RWPE2 (cell line): ENCODE data around the gene SH3PXD2A.

ENCODE experiments used
- ATAC-seq: fragments of 200-7000 bp; cut with Tn5 transposase; 3 replicates; pipeline ENCODE4 v1.9.1; 2021; ENCODE audit warnings: low read depth
- DNase-seq: peaks from one replicate; pipeline ENCODE4 v3.0.0-alpha.2; 2020; ENCODE audit warnings: low spot score
- H3K27ac ChIP-seq: fragments of 450-650 bp; 2 replicates; pipeline ENCODE4 v1.5.1; 2017; ENCODE audit warnings: mild to moderate bottlenecking; ENCODE audit not compliant: poor library complexity, severe bottlenecking
- H3K27me3 ChIP-seq: fragments of 250-450 bp; sonication (Bioruptor Pico); 2 replicates; pipeline ENCODE4 v1.5.1; 2021; ENCODE audit warnings: mild to moderate bottlenecking, moderate library complexity; ENCODE audit not compliant: insufficient read depth, poor library complexity, severe bottlenecking
- H3K36me3 ChIP-seq: fragments of 250-450 bp; sonication (Bioruptor Pico); 2 replicates; pipeline ENCODE4 v1.5.1; 2020; ENCODE audit warnings: low read depth, mild to moderate bottlenecking, moderate library complexity
- H3K4me1 ChIP-seq: fragments of 250-450 bp; sonication (Bioruptor Pico); 2 replicates; pipeline ENCODE4 v1.5.1; 2021; ENCODE audit warnings: mild to moderate bottlenecking, moderate library complexity; ENCODE audit not compliant: insufficient read depth, poor library complexity, severe bottlenecking
- H3K4me3 ChIP-seq: fragments of 250-450 bp; sonication (Bioruptor Pico); 2 replicates; pipeline ENCODE4 v1.5.1; 2021; ENCODE audit warnings: mild to moderate bottlenecking, moderate library complexity; ENCODE audit not compliant: severe bottlenecking
- H3K9me3 ChIP-seq: fragments of 250-450 bp; sonication (Bioruptor Pico); 2 replicates; pipeline ENCODE4 v1.5.1; 2021; ENCODE audit warnings: mild to moderate bottlenecking, moderate library complexity; ENCODE audit not compliant: severe bottlenecking
- CTCF ChIP-seq: fragments of 450-650 bp; IDR thresholded peaks from one replicate; pipeline ENCODE4 v1.5.1; 2017; ENCODE audit warnings: mild to moderate bottlenecking, moderate library complexity; ENCODE audit not compliant: poor library complexity, severe bottlenecking

SH3PXD2A gene

GRCh38 chr10:103652599-103653281, 202.6 kb downstream of the SH3PXD2A start:
- DNase-seq (no peak), ATAC-seq (no peak)
- Histone ChIP-seq H3K9me3 (no peaks in the 10 kb centered on the region), H3K4me3 (no peak overlapping the region), H3K36me3 (peaks cover 13% of the 10 kb centered on the region; the same call in 1 of the 2 replicates), H3K4me1 (peaks cover 13% of the 10 kb centered on the region), H3K27me3 (no peaks in the 10 kb centered on the region), H3K27ac (no peak overlapping the region)
- no peak for TF ChIP-seq CTCF

- peaks cover 13% of the 10 kb centered on the region for H3K4me1 ChIP-seq
- H3K27ac ChIP-seq, result no peak overlapping the region
- DNase-seq (no peak), ATAC-seq (no peak)
- TF ChIP-seq CTCF, result no peak
- H3K36me3 ChIP-seq, result peaks cover 8% of the 10 kb centered on the region; the same call in 1 of the 2 replicates
- no peak overlapping the region for H3K4me3 ChIP-seq
- no peaks in the 10 kb centered on the region for H3K27me3 ChIP-seq
- no peaks in the 10 kb centered on the region for H3K9me3 ChIP-seq
These were observed 203.4 kb downstream of the SH3PXD2A start for GRCh38 chr10:103651783-103652476.

- ATAC-seq (no peak), DNase-seq (no peak)
- Histone ChIP-seq H3K9me3 (no peaks in the 10 kb centered on the region), H3K4me1 (peaks cover 13% of the 10 kb centered on the region), H3K27ac (no peak overlapping the region), H3K36me3 (peaks cover 6% of the 10 kb centered on the region; the same call in 1 of the 2 replicates), H3K27me3 (no peaks in the 10 kb centered on the region), H3K4me3 (no peak overlapping the region)
- TF ChIP-seq CTCF, result no peak
These were observed 204.0 kb downstream of the SH3PXD2A start for GRCh38 chr10:103651333-103651732.

- H3K4me3 ChIP-seq, result no peak overlapping the region
- DNase-seq, result no peak
- H3K4me1 ChIP-seq, result peaks cover 25% of the 10 kb centered on the region
- no peak overlapping the region for H3K27ac ChIP-seq
- no peaks in the 10 kb centered on the region for H3K9me3 ChIP-seq
- no peak for ATAC-seq
- H3K36me3 ChIP-seq, result peaks cover 6% of the 10 kb centered on the region; the same call in 1 of the 2 replicates
- H3K27me3 ChIP-seq, result no peaks in the 10 kb centered on the region
- TF ChIP-seq CTCF, result no peak
These were observed 205.5 kb downstream of the SH3PXD2A start for GRCh38 chr10:103649654-103650423.
